ENCODE measurements around the gene HDGFL2.

HDGFL2 gene

GRCh38 chr19:4431808-4432674, 40.1 kb upstream of the HDGFL2 start:
- TF ChIP-seq EZH2 (IDR thresholded peaks at IDR 0.05) (no peak), POLR2AphosphoS5 (IDR thresholded peaks at IDR 0.05; ENCODE audit: borderline replicate concordance, low read depth, low read length) (no peak), FOXP2 (optimal IDR thresholded peaks at IDR 0.05; ENCODE audit: control extremely low read depth, extremely low read length, insufficient read depth) (no peak)
- Histone ChIP-seq H3K4me3 (no peak overlapping the region), H3K9ac (ENCODE audit: insufficient read length) (no peak overlapping the region), H3K27ac (no peak overlapping the region), H3K36me3 (ENCODE audit: insufficient read depth, low read length) (peaks cover 84% of the 10 kb centered on the region), H3K9me3 (ENCODE audit: low read depth, low read length) (no peaks in the 10 kb centered on the region)
- DNase-seq (ENCODE audit: low read depth, low spot score), result no peak

- no peak overlapping the region for H3K27ac ChIP-seq
- peaks cover 89% of the 10 kb centered on the region for H3K36me3 ChIP-seq (ENCODE audit: insufficient read depth, low read length)
- no peak for TF ChIP-seq POLR2AphosphoS5 (IDR thresholded peaks at IDR 0.05; ENCODE audit: borderline replicate concordance, low read depth, low read length)
- TF ChIP-seq EZH2 (IDR thresholded peaks at IDR 0.05), result no peak
- no peak for TF ChIP-seq FOXP2 (optimal IDR thresholded peaks at IDR 0.05; ENCODE audit: control extremely low read depth, extremely low read length, insufficient read depth)
- no peaks in the 10 kb centered on the region for H3K9me3 ChIP-seq (ENCODE audit: low read depth, low read length)
- DNase-seq (ENCODE audit: low read depth, low spot score), result no peak
- no peak overlapping the region for H3K9ac ChIP-seq (ENCODE audit: insufficient read length)
- no peak overlapping the region for H3K4me3 ChIP-seq
These were observed 39.1 kb upstream of the HDGFL2 start for GRCh38 chr19:4432918-4433506.

DNA sequence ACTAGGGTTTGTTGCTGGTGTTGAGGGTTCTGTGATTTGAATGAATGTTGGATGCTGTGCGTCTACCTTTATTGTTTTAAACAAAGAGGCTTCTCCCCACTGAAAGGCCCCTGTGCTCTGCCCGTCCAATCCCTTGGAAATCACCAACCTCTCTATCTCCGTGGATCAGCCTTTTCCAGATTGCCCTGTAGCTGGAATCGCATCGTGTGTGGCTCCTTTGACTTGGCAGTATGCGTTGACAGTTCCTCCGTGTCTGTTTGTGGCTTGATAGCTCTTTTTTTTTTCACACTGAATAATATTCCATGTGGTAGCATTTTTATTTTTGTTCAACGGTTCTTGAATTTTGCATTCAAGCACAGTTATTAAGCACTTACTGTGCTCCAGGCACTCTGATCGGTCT, 37.7 kb upstream of the HDGFL2 start:
- Histone ChIP-seq H3K27ac (no peak overlapping the region), H3K9ac (ENCODE audit: insufficient read length) (no peak overlapping the region), H3K4me3 (no peak overlapping the region), H3K9me3 (ENCODE audit: low read depth, low read length) (no peaks in the 10 kb centered on the region), H3K36me3 (ENCODE audit: insufficient read depth, low read length) (peaks cover 84% of the 10 kb centered on the region)
- no peak for DNase-seq (ENCODE audit: low read depth, low spot score)
- no peak for TF ChIP-seq FOXP2 (optimal IDR thresholded peaks at IDR 0.05; ENCODE audit: control extremely low read depth, extremely low read length, insufficient read depth)
- TF ChIP-seq EZH2 (IDR thresholded peaks at IDR 0.05), result no peak
- no peak for TF ChIP-seq POLR2AphosphoS5 (IDR thresholded peaks at IDR 0.05; ENCODE audit: borderline replicate concordance, low read depth, low read length)

GRCh38 chr19:4436231-4436630, 35.9 kb upstream of the HDGFL2 start:
- Histone ChIP-seq H3K36me3 (ENCODE audit: insufficient read depth, low read length) (peaks cover 79% of the 10 kb centered on the region), H3K4me3 (no peak overlapping the region), H3K9ac (ENCODE audit: insufficient read length) (no peak overlapping the region), H3K9me3 (ENCODE audit: low read depth, low read length) (no peaks in the 10 kb centered on the region), H3K27ac (no peak overlapping the region)
- DNase-seq (ENCODE audit: low read depth, low spot score), result no peak
- TF ChIP-seq EZH2 (IDR thresholded peaks at IDR 0.05), result no peak
- no peak for TF ChIP-seq FOXP2 (optimal IDR thresholded peaks at IDR 0.05; ENCODE audit: control extremely low read depth, extremely low read length, insufficient read depth)
- TF ChIP-seq POLR2AphosphoS5 (IDR thresholded peaks at IDR 0.05; ENCODE audit: borderline replicate concordance, low read depth, low read length), result no peak

DNA sequence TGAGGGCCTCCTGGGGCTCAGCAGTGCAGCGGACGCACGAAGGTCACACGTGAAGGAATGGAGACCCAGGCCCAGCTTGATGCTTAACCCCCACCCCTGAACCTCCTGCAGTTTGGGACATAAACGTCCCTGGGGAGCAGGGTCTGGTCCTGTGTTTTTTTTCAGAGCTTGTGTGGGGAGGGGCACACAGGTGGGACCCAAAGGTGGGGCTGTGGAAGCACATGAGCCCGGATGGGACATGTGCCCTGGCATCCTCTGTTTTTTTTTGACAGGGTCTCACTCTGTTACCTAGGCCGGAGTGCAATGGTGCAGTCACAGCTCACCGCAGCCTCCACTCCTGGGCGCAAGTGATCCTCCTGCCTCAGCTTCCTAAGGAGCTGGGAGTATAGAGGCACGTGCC, 35.0 kb upstream of the HDGFL2 start:
- no peak for TF ChIP-seq EZH2 (IDR thresholded peaks at IDR 0.05)
- no peak for TF ChIP-seq POLR2AphosphoS5 (IDR thresholded peaks at IDR 0.05; ENCODE audit: borderline replicate concordance, low read depth, low read length)
- no peak for TF ChIP-seq FOXP2 (optimal IDR thresholded peaks at IDR 0.05; ENCODE audit: control extremely low read depth, extremely low read length, insufficient read depth)
- H3K27ac ChIP-seq, result no peak overlapping the region
- no peaks in the 10 kb centered on the region for H3K9me3 ChIP-seq (ENCODE audit: low read depth, low read length)
- no peak overlapping the region for H3K4me3 ChIP-seq
- no peak for DNase-seq (ENCODE audit: low read depth, low spot score)
- H3K36me3 ChIP-seq (ENCODE audit: insufficient read depth, low read length), result peaks cover 70% of the 10 kb centered on the region
- no peak overlapping the region for H3K9ac ChIP-seq (ENCODE audit: insufficient read length)

DNA sequence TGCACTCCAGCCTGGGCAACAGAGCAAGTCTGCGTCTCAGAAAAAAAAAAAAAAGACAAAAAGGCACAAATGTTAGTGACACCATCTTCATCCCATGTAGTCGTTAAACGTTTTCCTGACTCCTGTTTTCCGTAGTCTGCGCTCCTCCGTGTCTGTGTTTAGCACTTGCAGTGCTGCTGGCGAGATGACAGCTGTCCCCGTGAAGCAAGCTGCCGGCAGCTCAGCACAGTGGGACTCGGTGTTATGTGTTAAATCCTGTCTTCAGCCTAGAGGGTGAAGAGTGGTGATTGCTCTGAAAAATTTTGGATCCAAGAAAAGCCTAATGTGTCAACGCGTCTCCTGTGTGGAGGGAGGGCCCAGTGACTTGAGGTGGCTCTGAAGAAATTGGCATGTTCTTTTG, 32.9 kb upstream of the HDGFL2 start:
- H3K36me3 ChIP-seq (ENCODE audit: insufficient read depth, low read length), result peaks cover 49% of the 10 kb centered on the region
- no peak overlapping the region for H3K27ac ChIP-seq
- no peak for DNase-seq (ENCODE audit: low read depth, low spot score)
- TF ChIP-seq EZH2 (IDR thresholded peaks at IDR 0.05) (no peak), FOXP2 (optimal IDR thresholded peaks at IDR 0.05; ENCODE audit: control extremely low read depth, extremely low read length, insufficient read depth) (no peak), POLR2AphosphoS5 (IDR thresholded peaks at IDR 0.05; ENCODE audit: borderline replicate concordance, low read depth, low read length) (no peak)
- H3K4me3 ChIP-seq, result no peak overlapping the region
- no peaks in the 10 kb centered on the region for H3K9me3 ChIP-seq (ENCODE audit: low read depth, low read length)
- H3K9ac ChIP-seq (ENCODE audit: insufficient read length), result no peak overlapping the region

- peaks cover 30% of the 10 kb centered on the region; the same call in 1 of the 2 replicates for H3K36me3 ChIP-seq (ENCODE audit: insufficient read depth, low read length)
- H3K9ac ChIP-seq (ENCODE audit: insufficient read length), result no peak overlapping the region
- H3K27ac ChIP-seq, result no peak overlapping the region
- no peak overlapping the region for H3K4me3 ChIP-seq
- DNase-seq (ENCODE audit: low read depth, low spot score), result no peak
- no peak for TF ChIP-seq EZH2 (IDR thresholded peaks at IDR 0.05)
- TF ChIP-seq POLR2AphosphoS5 (IDR thresholded peaks at IDR 0.05; ENCODE audit: borderline replicate concordance, low read depth, low read length), result peak; percentile 17; the same call in 1 of the 2 replicates
- H3K9me3 ChIP-seq (ENCODE audit: low read depth, low read length), result no peaks in the 10 kb centered on the region
These were observed 29.9 kb upstream of the HDGFL2 start for GRCh38 chr19:4441994-4442818.

DNA sequence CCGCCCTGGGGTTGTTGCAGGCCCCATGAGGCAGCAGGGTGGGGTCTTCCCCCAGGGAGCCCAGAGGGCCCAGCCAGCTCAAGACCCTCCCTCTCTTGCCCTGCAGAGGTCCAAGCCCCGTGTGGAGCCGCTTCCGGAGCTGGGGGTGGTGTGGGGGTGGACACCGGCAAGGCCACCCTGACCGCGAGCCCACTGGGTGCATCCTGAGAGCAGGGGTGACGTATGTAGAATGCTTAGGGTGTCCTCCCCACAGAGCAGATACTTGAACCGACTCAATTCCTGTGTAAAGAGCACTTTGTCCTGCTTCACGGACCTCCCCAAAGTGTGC, 29.3 kb upstream of the HDGFL2 start:
- Histone ChIP-seq H3K4me3 (no peak overlapping the region), H3K36me3 (ENCODE audit: insufficient read depth, low read length) (peaks cover 32% of the 10 kb centered on the region; the same call in 1 of the 2 replicates), H3K27ac (no peak overlapping the region), H3K9me3 (ENCODE audit: low read depth, low read length) (no peaks in the 10 kb centered on the region), H3K9ac (ENCODE audit: insufficient read length) (no peak overlapping the region)
- DNase-seq (ENCODE audit: low read depth, low spot score), result no peak
- TF ChIP-seq POLR2AphosphoS5 (IDR thresholded peaks at IDR 0.05; ENCODE audit: borderline replicate concordance, low read depth, low read length), result no peak
- no peak for TF ChIP-seq FOXP2 (optimal IDR thresholded peaks at IDR 0.05; ENCODE audit: control extremely low read depth, extremely low read length, insufficient read depth)
- no peak for TF ChIP-seq EZH2 (IDR thresholded peaks at IDR 0.05)

Data from SK-N-MC (cell line).